Activated CD8-positive, alpha-beta T cell treated with anti-CD3 and anti-CD28 coated beads for 36 hours (primary cell): ENCODE data around the gene ECD. TPM values are rescaled to one million over a fixed set of nuclear protein-coding genes. Genes with fewer than 3 reads are reported as not detected.

Source experiments
- ATAC-seq: fragments of 200-7000 bp; cut with Tn5 transposase; one replicate; pipeline ENCODE4 v1.10.0; 2021; ENCODE audit warnings: mild to moderate bottlenecking, moderate library complexity
- CTCF ChIA-PET: fragments of 350-600 bp; sonication (Branson Sonifier 250); formaldehyde crosslinking; loops from one replicate; lab custom pipeline; 2021; ENCODE audit warnings: antibody characterized with exemption; lab: Charles Lee
- POLR2A ChIA-PET: fragments of 350-600 bp; sonication (Branson Sonifier 250); formaldehyde crosslinking; loops from one replicate; lab custom pipeline; 2021; ENCODE audit warnings: antibody characterized with exemption; lab: Charles Lee
- DNase-seq: peaks from one replicate; pipeline ENCODE4 v3.0.0-alpha.2; 2020
- H3K27ac Mint-ChIP-seq: one replicate; pipeline ENCODE4 v1.8.0; 2021; ENCODE audit warnings: mild to moderate bottlenecking, mixed read lengths
- H3K27me3 Mint-ChIP-seq: one replicate; pipeline ENCODE4 v1.8.0; 2021; ENCODE audit warnings: mixed read lengths
- H3K36me3 Mint-ChIP-seq: one replicate; pipeline ENCODE4 v1.8.0; 2021; ENCODE audit warnings: low read depth, mixed read lengths
- H3K4me1 Mint-ChIP-seq: one replicate; pipeline ENCODE4 v1.8.0; 2021; ENCODE audit warnings: low read depth, mixed read lengths
- H3K4me3 Mint-ChIP-seq: one replicate; pipeline ENCODE4 v1.8.0; 2021; ENCODE audit warnings: mild to moderate bottlenecking, moderate library complexity, mixed read lengths
- H3K9me3 Mint-ChIP-seq: one replicate; pipeline ENCODE4 v1.8.0; 2021; ENCODE audit warnings: mixed read lengths
- CTCF ChIP-seq: fragments of 200-600 bp; IDR thresholded peaks from one replicate; pipeline ENCODE4 v1.8.0; 2022; ENCODE audit warnings: antibody characterized with exemption, mild to moderate bottlenecking
- intact Hi-C: fragments of 100-400 bp; cut with micrococcal nuclease; formaldehyde crosslinking; loops from one replicate; pipeline ENCODE4 v1.10.0; 2022
- total RNA-seq, 2 experiments: library from RNA; stranded (reverse); gene quantifications; one replicate each; pipeline ENCODE4 v1.2.3, GENCODE V29; 2021

ECD gene
- total RNA-seq, 2 experiments from 2014 or later = 31.8 to 33.9 TPM

GRCh38 chr10:73166972-73167371 is 836 bp downstream of the ECD start:
- H3K4me3 Mint-ChIP-seq = peak overlapping the region; percentile 98
- H3K36me3 Mint-ChIP-seq = peaks cover 30% of the 10 kb centered on the region
- ATAC-seq (no peak), DNase-seq (no peak)
- H3K27ac Mint-ChIP-seq = peak overlapping the region; percentile 100
- H3K9me3 Mint-ChIP-seq = no peaks in the 10 kb centered on the region
- ChIA-PET CTCF (no interaction called here), POLR2A (interaction anchor here (0.9 to 2.3 kb wide), 2 partner anchors 9 to 71 kb away, joined by 3 to 13 read pairs; partner anchors contain the start of gene P4HA1)
- intact Hi-C loops = no loop called here
- no peaks in the 10 kb centered on the region for H3K27me3 Mint-ChIP-seq
- peaks cover 42% of the 10 kb centered on the region for H3K4me1 Mint-ChIP-seq
- TF ChIP-seq CTCF = no peak

GRCh38 chr10:73163096-73163495 is 4.7 kb downstream of the ECD start:
- ChIA-PET POLR2A (interaction anchor here (0.5 to 1.1 kb wide), 2 partner anchors 83 to 742 kb away, joined by 3 to 4 read pairs; no protein-coding TSS in a partner anchor), CTCF (no interaction called here)
- Mint-ChIP-seq H3K9me3 (no peaks in the 10 kb centered on the region), H3K27ac (peak overlapping the region; percentile 31), H3K36me3 (peaks cover 49% of the 10 kb centered on the region), H3K4me3 (no peak overlapping the region), H3K4me1 (peaks cover 58% of the 10 kb centered on the region), H3K27me3 (no peaks in the 10 kb centered on the region)
- ATAC-seq (no peak), DNase-seq (no peak)
- intact Hi-C loops = no loop called here
- TF ChIP-seq CTCF = no peak

DNA sequence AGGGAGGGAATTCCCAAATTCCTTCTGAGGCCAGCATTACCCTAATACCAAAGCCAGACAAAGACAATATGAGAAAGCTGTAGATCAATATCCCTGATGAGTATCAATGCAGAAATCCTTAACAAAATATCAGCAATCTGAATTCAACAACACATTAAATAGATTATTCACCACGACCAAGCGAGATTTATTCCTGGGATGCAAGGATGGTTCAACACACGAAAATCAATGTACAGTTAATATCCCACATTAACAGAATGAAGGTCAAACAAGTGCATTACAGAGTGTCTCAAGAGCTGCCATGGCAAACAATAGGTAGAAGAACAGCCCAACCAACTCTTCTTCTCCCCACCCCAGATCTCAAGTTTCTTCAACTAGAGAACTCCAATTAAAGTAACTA is 6.1 kb downstream of the ECD start:
- POLR2A ChIA-PET = no interaction called here
- peak overlapping the region; percentile 14 for H3K27ac Mint-ChIP-seq
- peaks cover 51% of the 10 kb centered on the region for H3K4me1 Mint-ChIP-seq
- DNase-seq = no peak
- no peak for TF ChIP-seq CTCF
- H3K9me3 Mint-ChIP-seq = no peaks in the 10 kb centered on the region
- intact Hi-C loops = no loop called here
- CTCF ChIA-PET = interaction anchor here (1.8 to 2.0 kb wide), 2 partner anchors 65 to 66 kb away, joined by 6 read pairs; partner anchors contain the start of gene P4HA1
- no peak for ATAC-seq
- H3K27me3 Mint-ChIP-seq = no peaks in the 10 kb centered on the region
- no peak overlapping the region for H3K4me3 Mint-ChIP-seq
- peaks cover 45% of the 10 kb centered on the region for H3K36me3 Mint-ChIP-seq

- Mint-ChIP-seq H3K4me1 (peaks cover 47% of the 10 kb centered on the region), H3K9me3 (no peaks in the 10 kb centered on the region), H3K27ac (peak overlapping the region; percentile 49), H3K36me3 (peaks cover 46% of the 10 kb centered on the region), H3K27me3 (no peaks in the 10 kb centered on the region), H3K4me3 (no peak overlapping the region)
- CTCF ChIA-PET = interaction anchor here (1.8 to 2.0 kb wide), 2 partner anchors 64 to 65 kb away, joined by 6 read pairs; partner anchors contain the start of gene P4HA1
- POLR2A ChIA-PET = interaction anchor here (1.1 kb wide), 1 partner anchor 77 kb away, joined by 3 read pairs; no protein-coding TSS in a partner anchor
- DNase-seq = no peak
- no peak for ATAC-seq
- TF ChIP-seq CTCF = no peak
- intact Hi-C loops = no loop called here
These were observed 6.7 kb downstream of the ECD start for GRCh38 chr10:73161079-73161478.

- intact Hi-C loops = no loop called here
- Mint-ChIP-seq H3K4me1 (peaks cover 38% of the 10 kb centered on the region), H3K27me3 (no peaks in the 10 kb centered on the region), H3K36me3 (peaks cover 42% of the 10 kb centered on the region), H3K27ac (peak overlapping the region; percentile 63), H3K9me3 (no peaks in the 10 kb centered on the region), H3K4me3 (no peak overlapping the region)
- ChIA-PET POLR2A (interaction anchor here (1.3 kb wide), 1 partner anchor 63 kb away, joined by 4 read pairs; no protein-coding TSS in a partner anchor), CTCF (interaction anchor here (0.6 to 4.4 kb wide), 23 partner anchors 9 to 302 kb away, joined by 3 to 60 read pairs (median 5); partner anchors contain the start of genes ECD, FAM149B1, NUDT13 and P4HA1)
- peak; percentile 94 for TF ChIP-seq CTCF
- no peak for ATAC-seq
- DNase-seq = peak; percentile 76
These were observed 8.7 kb downstream of the ECD start for GRCh38 chr10:73159038-73159648.
